HG03280 (cell line): ENCODE results near the gene ZNF225.
A peak's percentile ranks its signal among the peaks of the same experiment; 100 is the strongest.
"Not testable (repeated sequence)": the region's sequence is repeated elsewhere in the genome, so short reads cannot be mapped to it uniquely, and the experiment has no call there.

Experiments used
- ATAC-seq: cut with Tn5 transposase; IDR thresholded peaks from one replicate; pipeline ENCODE4 v1.9.1; 2021; ENCODE audit warnings: mild to moderate bottlenecking, moderate library complexity; ENCODE audit not compliant: unreplicated experiment

Gene ZNF225

DNA sequence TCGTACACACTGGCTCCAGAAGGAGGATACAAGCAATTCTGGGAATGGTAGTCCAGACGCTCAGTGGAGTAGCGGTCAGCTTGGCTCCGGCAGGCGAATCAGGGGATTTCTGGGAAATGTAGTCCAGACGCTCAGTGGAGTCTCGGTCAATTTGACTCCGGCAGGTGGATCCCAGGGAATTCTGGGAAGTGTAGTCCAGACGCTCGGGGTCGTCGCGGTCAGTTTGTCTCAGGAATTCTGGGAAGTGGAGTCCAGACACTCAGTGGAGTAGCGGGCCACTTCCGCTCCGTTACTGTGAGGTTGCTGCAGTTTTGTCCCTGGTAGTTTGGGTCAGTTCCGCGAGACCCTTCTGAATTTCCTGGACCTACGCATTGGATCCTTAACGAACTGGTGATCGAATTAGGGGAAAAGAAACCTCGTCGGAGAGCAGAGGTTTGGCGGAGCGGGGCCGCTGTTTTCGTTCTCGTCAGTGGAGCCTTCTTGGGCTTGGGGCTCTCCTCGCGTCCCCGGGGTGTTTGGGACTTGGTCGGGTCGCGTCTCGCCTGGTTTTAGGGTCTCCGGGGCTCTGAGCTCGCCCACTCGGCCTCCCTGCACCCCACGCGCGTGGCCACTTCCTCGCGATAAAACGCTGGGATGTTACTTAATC is at the start of gene ZNF225:
Gene ZNF225, plus strand, starts transcription at position 262 of the 646 bp plus-strand sequence. CDS start 2,429 bp downstream, outside the sequence.
- ATAC-seq: peak; percentile 94

- no peak for ATAC-seq
These were observed 46.9 kb upstream of the ZNF225 start for GRCh38 chr19:44066305-44066704.

GRCh38 chr19:44069415-44069814 is 43.8 kb upstream of the ZNF225 start:
- ATAC-seq: no peak

DNA sequence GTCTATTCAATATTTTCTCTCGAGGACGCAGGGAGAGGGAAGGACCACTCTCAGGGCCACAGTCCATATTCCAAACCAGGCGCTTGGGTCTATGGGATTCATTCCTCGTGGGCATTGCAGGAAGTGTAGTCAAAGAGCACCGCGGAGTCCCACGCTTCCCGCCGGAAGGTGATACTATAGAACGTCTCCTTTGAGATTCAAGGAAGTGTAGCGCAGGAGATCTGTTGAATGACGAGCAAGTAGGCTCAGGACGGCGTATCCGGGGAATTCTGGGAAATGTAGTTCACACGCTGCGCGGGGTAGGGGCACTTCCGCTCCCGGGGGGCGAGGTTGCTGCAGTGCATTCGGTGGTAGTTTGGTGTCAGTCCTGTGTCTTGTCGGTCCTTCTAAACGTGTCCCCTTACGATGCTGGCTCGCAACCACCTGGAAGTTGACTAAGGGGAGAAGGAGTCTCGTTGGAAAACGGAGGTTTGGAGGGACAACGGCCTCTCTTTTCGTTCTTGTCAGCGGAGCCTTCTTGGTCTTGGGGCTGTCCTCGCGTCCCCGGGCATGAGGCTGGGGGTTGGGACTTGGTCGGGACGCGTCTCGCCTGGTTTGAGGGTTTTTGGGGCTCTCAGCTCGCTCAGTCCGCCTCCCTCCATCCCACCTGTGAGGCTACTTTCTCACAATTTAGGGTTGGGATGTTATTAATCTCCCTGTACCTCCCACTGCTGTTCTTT is 41.2 kb upstream of the ZNF225 start, which contains the start of gene ZNF284:
Gene ZNF284, plus strand, starts transcription at position 336 of the 719 bp plus-strand sequence. CDS start 4,231 bp downstream, outside the sequence.
- peak; percentile 88 for ATAC-seq

DNA sequence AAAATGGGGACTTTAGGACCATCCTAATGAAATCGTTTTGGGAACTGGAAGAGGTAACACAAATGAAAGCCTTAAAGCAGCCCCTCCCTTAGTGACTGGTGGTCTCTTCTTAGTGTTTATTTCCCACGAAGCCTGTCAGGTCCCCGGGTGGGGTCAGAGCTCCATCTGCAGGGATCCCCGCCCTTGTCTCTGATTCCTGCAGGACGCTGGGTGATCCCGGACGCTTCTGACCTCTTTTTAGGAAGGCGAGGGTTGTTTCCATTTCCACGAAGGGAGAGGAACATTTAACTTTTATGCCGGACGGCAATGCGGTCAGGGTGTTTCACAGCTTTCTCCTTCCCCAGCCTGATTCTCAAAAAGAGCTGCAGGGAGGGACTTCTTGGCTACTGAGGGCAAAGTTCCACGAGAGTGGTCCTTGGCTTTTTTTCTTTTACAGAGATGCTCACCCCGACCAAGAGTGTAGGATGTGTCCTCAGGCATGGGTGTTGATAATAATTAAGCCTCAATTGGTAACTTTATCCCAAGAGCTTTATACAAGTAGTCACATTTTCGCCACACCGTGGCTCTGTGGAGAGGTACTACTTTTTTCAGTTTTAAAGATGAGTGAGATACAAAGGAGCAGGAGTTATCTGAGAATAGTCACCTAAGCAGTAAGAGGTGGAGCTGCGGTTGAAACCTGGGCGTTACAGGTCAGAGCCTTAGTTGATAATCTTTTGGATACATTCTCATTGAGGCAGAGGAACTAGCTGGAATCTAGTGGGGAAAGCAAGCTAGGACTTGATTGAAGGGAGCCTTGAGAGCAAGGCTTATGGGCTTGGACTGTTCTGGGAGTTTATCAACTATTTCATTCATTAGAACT is 40.4 kb upstream of the ZNF225 start:
- ATAC-seq: no peak

DNA sequence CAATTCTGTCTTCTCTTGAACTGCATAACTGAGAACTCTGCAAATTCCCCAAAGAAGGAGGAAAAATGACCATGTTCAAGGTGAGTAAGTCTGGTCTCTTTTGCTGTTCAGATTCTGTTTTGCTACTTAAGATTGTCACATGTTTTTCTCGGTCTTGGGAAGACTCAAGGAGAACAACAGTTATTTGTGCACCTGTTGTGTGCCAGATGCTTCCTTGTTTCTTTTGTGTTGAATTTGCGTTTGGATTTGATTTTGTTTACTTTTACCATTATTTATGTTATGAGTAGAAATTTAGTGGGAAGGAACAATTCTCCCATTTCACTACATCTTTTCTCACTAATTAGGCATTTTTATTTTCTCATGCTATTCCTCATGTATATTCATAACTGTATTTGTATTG is 36.9 kb upstream of the ZNF225 start:
- ATAC-seq: no peak

DNA sequence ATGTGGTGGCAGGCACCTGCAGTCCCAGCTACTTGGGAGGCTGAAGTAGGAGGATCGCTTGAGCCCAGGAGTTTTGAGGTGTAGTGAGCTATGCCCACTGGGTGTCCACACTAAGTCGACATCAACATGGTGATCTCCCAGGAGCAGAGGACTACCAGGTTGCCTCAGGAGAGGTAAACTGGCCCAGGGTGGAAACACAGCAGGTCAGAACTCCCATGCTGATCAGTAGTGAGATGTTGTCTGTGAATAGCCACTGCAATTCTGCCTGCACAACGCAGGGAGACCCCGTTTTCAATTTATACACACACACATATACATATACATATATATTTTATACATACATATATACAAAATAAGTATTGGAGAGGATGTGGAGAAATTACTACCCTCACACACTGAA is 21.1 kb upstream of the ZNF225 start:
- no peak for ATAC-seq

DNA sequence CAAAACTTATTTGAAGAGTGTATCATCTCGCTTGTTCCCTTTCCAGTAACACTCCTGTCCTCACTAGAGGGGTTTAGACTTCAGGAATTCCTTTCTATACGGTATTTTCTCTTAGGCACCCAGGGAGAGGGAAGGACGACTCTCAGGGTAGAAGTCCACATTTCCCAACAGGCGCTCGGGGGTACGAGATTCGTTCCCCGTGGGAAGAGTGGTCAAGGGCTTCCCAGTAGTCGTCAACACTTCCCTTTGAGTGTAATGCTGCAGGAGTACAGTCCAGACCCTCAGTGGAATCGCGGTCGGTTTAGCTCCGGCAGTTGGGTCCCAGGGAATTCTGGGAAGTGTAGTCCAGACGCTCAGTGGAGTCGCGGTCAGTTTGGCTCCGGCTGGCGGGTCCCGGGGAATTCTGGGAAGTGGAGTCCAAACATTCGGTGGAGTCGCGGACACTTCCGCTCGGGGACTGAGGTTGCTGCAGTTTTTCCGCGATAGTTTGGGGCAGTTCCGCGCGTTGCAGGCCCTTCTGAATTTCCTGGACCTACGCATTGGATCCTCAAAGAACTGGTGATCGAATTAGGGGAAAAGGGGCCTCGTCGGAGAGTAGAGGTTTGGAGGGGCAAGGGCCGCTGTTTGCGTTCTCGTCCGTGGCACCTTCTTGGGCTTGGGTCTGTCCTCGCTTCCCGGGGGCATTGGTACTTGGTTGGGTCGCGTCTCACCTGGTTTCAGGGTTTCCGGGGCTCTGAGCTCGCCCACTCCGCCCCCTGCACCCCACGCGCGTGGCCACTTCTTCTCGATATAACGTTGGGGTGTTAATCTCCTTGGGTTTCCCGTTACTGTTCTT is 19.1 kb upstream of the ZNF225 start, which contains the start of gene ZNF224:
Gene ZNF224, plus strand, starts transcription at position 431 of the 835 bp plus-strand sequence. CDS start 3,513 bp downstream, outside the sequence.
- ATAC-seq: peak; percentile 87

- ATAC-seq: no peak
These were observed 5.4 kb upstream of the ZNF225 start for GRCh38 chr19:44107751-44108150.

- no peak for ATAC-seq
These were observed 3.7 kb upstream of the ZNF225 start for GRCh38 chr19:44109458-44109857.

DNA sequence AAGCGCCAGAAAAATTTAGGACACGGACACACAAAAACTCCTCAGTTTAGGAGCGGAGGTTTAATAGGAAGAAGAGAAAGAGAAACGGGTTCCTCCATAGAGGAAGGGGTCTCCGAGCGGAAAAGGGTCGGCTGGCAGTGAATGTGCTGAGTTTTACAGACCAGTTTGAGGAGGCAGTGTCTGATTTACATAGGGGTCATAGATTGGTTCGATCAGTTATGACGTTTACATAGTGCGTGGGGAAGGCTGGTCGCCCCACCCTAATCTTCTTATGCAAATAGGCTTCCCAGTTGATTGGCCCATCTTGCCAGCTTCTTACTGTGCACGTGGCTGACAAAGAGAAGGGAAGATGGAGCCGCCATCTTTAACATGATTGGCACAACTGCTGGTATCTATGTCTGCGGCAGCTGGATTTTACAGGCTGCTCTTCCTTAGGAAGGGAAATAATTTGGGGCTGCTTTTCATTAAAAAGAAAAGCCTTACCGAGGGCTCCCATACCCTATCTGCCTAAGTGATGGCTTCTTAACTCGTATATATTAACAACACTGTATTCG is 1.2 kb upstream of the ZNF225 start:
- no peak for ATAC-seq

DNA sequence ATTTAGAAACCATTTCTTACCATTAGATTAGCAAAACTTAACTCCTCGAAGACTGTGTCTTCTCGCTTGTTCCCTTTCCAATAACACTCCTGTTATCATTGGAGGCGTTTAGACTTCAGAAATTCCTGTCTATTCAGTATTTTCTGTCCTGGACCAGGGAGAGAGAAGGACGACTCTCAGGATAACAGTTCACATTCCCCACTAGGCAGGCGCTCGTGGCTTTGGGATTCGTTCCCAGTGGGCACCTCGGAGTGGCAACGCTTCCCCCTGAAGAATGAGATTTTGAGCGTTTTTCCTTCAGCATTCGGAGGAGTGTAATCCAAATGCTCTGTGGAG is 429 bp upstream of the ZNF225 start:
- peak; percentile 24 for ATAC-seq

DNA sequence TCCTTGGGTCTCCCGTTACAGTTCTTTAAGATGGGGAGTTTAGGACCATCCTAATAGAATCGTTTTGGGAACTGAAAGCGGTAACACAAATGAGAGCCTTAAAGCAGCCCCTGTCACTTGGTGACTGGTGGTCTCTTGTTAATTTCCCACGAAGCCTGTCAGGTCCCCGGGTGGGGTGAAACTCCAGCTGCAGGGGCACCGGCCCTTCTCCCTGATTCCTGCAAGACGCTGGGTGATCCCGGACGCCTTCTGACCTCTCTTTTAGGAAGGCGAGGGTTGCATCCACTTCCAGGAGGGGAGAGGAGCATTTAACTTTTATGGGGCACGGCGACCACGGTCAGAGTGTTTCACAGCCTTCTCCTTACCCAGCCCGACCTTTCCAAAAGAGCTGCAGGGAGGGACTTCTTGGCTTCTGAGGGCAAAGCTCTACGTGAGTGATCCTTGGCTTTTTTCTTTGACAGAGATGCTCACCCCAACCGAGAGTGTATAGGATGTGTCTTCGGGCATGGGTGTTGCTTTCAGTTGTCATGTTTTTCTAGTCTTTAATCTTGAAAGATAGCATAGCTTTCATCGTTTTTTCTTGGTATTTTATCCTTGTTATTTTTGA is 688 bp downstream of the ZNF225 start:
- no peak for ATAC-seq

DNA sequence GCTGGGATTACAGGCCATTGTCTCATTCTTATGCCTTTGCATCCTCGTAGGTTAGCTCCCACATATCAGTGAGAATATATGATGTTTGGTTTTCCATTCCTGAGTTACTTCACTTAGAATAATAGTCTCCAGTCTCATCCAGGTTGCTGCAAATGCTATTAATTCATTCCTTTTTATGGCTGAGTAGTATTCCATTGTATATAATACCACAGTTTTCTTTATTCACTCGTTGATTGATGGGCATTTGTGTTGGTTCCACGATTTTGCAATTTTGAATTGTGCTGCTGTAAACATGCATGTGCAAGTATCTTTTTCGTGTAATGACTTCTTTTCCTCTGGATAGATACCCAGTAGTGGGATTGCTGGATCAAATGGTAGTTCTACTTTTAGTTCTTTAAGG is 8.0 kb downstream of the ZNF225 start:
- not testable (repeated sequence) for ATAC-seq

DNA sequence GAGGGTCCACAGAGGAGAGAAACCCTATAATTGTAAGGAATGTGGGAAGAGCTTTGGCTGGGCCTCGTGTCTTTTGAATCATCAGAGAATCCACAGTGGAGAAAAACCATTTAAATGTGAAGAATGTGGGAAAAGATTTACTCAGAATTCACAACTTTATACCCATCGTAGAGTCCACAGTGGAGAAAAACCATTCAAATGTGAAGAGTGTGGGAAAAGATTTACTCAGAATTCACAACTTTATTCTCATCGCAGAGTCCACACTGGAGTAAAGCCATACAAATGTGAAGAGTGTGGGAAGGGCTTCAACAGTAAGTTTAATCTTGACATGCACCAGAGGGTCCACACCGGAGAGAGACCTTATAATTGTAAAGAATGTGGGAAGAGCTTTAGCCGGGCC is 18.8 kb downstream of the ZNF225 start:
- ATAC-seq: no peak

DNA sequence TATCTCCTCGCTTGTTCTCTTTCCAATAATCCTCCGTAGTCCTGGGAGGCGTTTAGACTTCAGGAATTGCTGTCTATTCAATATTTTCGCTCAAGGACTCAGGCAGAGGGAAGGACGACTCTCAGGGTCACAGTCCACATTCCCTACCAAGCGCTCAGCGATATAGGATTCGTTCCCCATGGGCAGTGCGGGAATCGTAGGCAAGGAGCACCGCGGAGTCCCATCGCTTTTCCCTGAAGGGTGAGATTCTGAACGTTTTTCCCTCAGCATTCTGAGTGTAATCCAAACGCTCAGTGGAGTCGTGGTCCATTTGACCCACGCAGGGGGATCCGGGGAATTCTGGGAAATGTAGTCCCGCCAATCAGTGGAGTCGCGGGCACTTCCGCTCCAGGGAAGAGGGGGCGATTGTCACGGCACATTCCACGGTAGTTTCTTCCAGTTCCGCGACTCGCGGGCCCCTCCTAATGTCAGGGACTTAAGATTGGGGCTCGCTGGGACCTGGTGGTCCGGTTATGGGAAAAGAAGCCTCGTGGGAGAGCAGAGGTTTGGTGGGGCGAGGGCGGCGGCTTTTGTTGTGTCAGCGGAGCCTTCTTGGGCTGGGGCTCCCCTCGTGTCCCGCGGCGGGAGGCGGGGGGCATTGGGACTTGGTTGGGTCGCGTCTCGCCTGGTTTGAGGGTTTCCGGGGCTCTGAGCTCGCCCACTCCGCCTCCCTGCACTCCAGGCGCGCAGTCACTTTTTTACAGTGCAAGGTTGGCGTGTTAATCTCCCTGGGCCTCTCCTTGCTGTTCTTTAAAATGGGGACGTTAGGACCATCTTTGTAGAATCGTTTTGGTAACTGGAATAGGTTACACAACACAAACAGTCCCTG is 28.2 kb downstream of the ZNF225 start, which contains the start of gene ZNF234:
Gene ZNF234, plus strand, starts transcription at position 364 of the 868 bp plus-strand sequence. CDS start 3,079 bp downstream, outside the sequence.
- ATAC-seq: peak; percentile 82

- ATAC-seq: no peak
These were observed 28.8 kb downstream of the ZNF225 start for GRCh38 chr19:44142059-44142433.

DNA sequence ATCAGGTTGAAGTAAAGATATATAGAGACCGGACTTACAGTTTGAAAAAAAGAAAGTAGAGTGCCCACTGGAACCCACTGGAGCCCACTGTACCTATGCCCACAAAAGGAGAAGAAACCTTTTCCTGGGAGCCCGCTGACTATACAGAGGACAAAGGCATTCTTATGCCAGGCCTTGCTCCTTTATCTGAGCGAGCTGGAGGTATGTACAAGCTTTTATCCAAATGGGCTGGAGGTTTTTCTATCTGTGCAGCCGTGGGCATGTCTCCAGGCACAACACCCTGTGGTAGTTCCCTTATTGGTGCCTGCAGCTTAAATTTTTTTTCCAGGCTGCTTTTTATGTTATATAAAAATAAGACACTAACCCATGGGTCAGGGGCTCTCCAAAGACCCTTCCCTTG is 36.6 kb downstream of the ZNF225 start:
- ATAC-seq: no peak

- no peak for ATAC-seq
These were observed 38.3 kb downstream of the ZNF225 start for GRCh38 chr19:44151491-44151890.
